ENCODE results near the gene HOXA4. TPM values are rescaled to one million over a fixed set of nuclear protein-coding genes. Genes with fewer than 3 reads are reported as not detected.

HOXA4 gene
- total and polyA plus RNA-seq, 2 of the 4 experiments (the other 2 are of a cell fraction): 0.36 to 8.0 TPM

- H3K9me1 ChIP-seq (ENCODE audit: insufficient read depth, low read length): peaks cover 10% of the 10 kb centered on the region
- H3K23ac ChIP-seq (ENCODE audit: low read depth, low read length): peak overlapping the region; percentile 89
- WGBS, 2 experiments (ENCODE audit: extremely low coverage in 2 of 2, insufficient read length in 1 of 2): 1% methylated on average over 25 of the region's 43 CpGs; no CpG with 5 or more reads in 1 of the 2 experiments
- no peaks in the 10 kb centered on the region for H4K20me1 ChIP-seq (ENCODE audit: insufficient read depth, low read length)
- POLR2A ChIA-PET (ENCODE audit: unreplicated experiment): interaction anchor here (1.0 kb wide), 1 partner anchor 26 kb away, joined by 3 read pairs; no protein-coding TSS in a partner anchor
- peak overlapping the region; percentile 64; the same call in 2 of the 3 replicates for H2BK15ac ChIP-seq (ENCODE audit: low read depth, low read length)
- ATAC-seq (ENCODE audit: low read depth) (peak; percentile 36), DNase-seq (peak; percentile 97)
- H4K91ac ChIP-seq (ENCODE audit: insufficient read depth, low read depth, low read length): peak overlapping the region; percentile 96
- H2BK120ac ChIP-seq (ENCODE audit: low read depth, low read length): peak overlapping the region; percentile 94
- peak overlapping the region; percentile 95 for H3K4me2 ChIP-seq (ENCODE audit: low read depth, low read length)
- H2BK20ac ChIP-seq (ENCODE audit: low read depth, low read length): peak overlapping the region; percentile 75
- peak overlapping the region; percentile 48 for H3K4me3 ChIP-seq (ENCODE audit: insufficient read depth, low read depth, low read length)
- peak overlapping the region; percentile 88 for H2BK5ac ChIP-seq (ENCODE audit: low read depth, low read length, poor library complexity, severe bottlenecking)
- peak overlapping the region; percentile 94 for H3K14ac ChIP-seq (replicated peaks; ENCODE audit: low read depth, low read length)
- intact Hi-C loops (cut with micrococcal nuclease) (loop anchor here (5.0 kb wide), 1 partner anchor 922 kb away; the partner anchor contains the start of genes CBX3 and HNRNPA2B1), in situ Hi-C loops (cut with MboI; ENCODE audit: low sequenced_read_pairs) (no loop called here), dilution Hi-C loops (cut with HindIII; ENCODE audit: low sequenced_read_pairs, unreplicated experiment) (no loop called here)
- peaks cover 12 to 51% of the 10 kb centered on the region in 2 experiments for H3K79me1 ChIP-seq (ENCODE audit: low read depth in 1 of 2, low read length in 2 of 2)
- H3K4me1 ChIP-seq (ENCODE audit: control insufficient read depth, insufficient read depth, low read length): peaks cover 35% of the 10 kb centered on the region
- peak overlapping the region; percentile 36 for H2AFZ ChIP-seq (replicated peaks; ENCODE audit: low read length, poor library complexity)
- peak overlapping the region; percentile 50; the same call in 1 of the 2 replicates for H4K5ac ChIP-seq (ENCODE audit: low read depth, low read length)
- H3K18ac ChIP-seq (ENCODE audit: low read depth, low read length): peak overlapping the region; percentile 67
- peak overlapping the region; percentile 76; the same call in 1 of the 2 replicates for H3K56ac ChIP-seq (ENCODE audit: extremely low read depth, insufficient read depth, low read length)
- CTCF ChIA-PET: interaction anchor here (1.0 kb wide), 1 partner anchor 755 kb away, joined by 3 read pairs; no protein-coding TSS in a partner anchor
- H4K8ac ChIP-seq (ENCODE audit: low read depth in 2 of 2, low read length in 2 of 2): peak overlapping the region; percentile 74 to 90
- H3K4ac ChIP-seq (ENCODE audit: low read depth, low read length): peak overlapping the region; percentile 98
- peak overlapping the region; percentile 96 for H3K9ac ChIP-seq (ENCODE audit: low read depth, low read length)
- BruUV-seq (replicated peaks): no TSS peak
- H3K36me3 ChIP-seq (ENCODE audit: control insufficient read depth, insufficient read depth, low read length): peaks cover 3% of the 10 kb centered on the region; the same call in 1 of the 2 replicates
- no peaks in the 10 kb centered on the region for H3K9me3 ChIP-seq (ENCODE audit: control insufficient read depth, insufficient read depth, low read length)
- H2AK9ac ChIP-seq (replicated peaks; ENCODE audit: low read depth, low read length, poor library complexity): peak overlapping the region; percentile 30
- peak overlapping the region; percentile 77 for H2AK5ac ChIP-seq (ENCODE audit: low read depth, low read length)
- H3K27ac ChIP-seq (ENCODE audit: insufficient read depth, low read length): peak overlapping the region; percentile 99
- H3K27me3 ChIP-seq (ENCODE audit: control insufficient read depth, insufficient read depth, low read length): no peaks in the 10 kb centered on the region
- TF ChIP-seq CTCF (conservative IDR thresholded peaks at IDR 0.05; ENCODE audit: low read depth, low read length) (no peak), USF2 (IDR thresholded peaks at IDR 0.05; ENCODE audit: low read depth, low read length) (peak; percentile 83), RAD21 (IDR thresholded peaks at IDR 0.05; ENCODE audit: low read length) (no peak; the same call in 1 of the 2 replicates), POLR2A (IDR thresholded peaks at IDR 0.05; ENCODE audit: low read depth, low read length) (no peak), MAZ (IDR thresholded peaks at IDR 0.05; ENCODE audit: borderline replicate concordance, low read depth, low read length) (0 out of 2 replicates have a peak, but pooled peaks have one; percentile 10), RFX5 (IDR thresholded peaks at IDR 0.05; ENCODE audit: low read depth, low read length) (no peak), BHLHE40 (IDR thresholded peaks at IDR 0.05; ENCODE audit: low read depth, low read length) (peak; percentile 97), MAFK (IDR thresholded peaks at IDR 0.05; ENCODE audit: low read depth, low read length) (no peak), RCOR1 (IDR thresholded peaks at IDR 0.05; ENCODE audit: insufficient replicate concordance, low read length) (peak; percentile 47), NFE2L2 (IDR thresholded peaks at IDR 0.05; ENCODE audit: low read depth, low read length) (no peak), ELK1 (IDR thresholded peaks at IDR 0.05; ENCODE audit: borderline replicate concordance, low read depth, low read length) (no peak), FOS (IDR thresholded peaks at IDR 0.05; ENCODE audit: low read depth, low read length) (peak; percentile 87), SMC3 (IDR thresholded peaks at IDR 0.05; ENCODE audit: low read depth, low read length) (no peak)
Observed at GRCh38 chr7:27124096-27124901, 6.3 kb downstream of the HOXA4 start.

Data from IMR-90 (cell line).